ENCODE results near the gene ATF6.

Gene ATF6

DNA sequence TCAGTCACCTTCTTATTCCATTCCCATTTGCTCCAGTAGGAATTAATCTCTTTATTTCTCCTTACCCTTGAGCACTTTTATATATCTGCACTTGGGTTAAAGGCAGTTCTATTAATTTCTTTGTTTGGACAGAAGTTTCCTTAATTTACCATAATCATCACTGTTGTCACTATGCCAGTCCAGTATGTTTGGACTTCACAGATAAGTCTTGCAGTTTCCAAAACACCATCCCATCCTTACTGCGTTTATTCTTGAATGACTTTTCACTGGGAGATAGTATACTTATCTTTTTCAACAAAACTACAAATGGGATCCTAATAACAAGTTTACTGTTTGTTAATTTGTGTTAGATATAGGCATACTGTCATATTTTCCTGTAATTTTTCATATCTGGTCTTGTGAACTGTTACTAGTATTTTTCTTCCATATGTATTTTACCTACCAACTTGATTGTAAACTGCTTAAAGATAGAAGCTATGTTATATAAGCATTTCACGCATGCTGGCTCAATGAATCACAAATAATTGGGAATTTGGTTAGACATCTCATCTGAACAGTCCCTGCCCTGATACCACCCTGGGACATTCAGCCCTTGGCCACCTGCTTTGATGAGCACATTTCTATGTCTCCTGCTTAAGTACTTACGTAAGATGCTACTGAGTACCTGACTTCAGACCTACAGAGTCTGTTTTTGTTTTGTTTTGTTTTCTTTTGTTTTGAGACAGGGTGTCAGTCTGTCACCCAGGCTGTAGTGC lies 179.4 kb downstream of the ATF6 start:
- DNase-seq = no peak

GRCh38 chr1:161946071-161946987 lies 180.2 kb downstream of the ATF6 start:
- DNase-seq = no peak

- no peak for DNase-seq
These were observed 182.3 kb downstream of the ATF6 start for GRCh38 chr1:161948435-161948834.

GRCh38 chr1:161949548-161949947 lies 183.4 kb downstream of the ATF6 start:
- no peak for DNase-seq

GRCh38 chr1:161950377-161950776 lies 184.3 kb downstream of the ATF6 start:
- no peak for DNase-seq

DNA sequence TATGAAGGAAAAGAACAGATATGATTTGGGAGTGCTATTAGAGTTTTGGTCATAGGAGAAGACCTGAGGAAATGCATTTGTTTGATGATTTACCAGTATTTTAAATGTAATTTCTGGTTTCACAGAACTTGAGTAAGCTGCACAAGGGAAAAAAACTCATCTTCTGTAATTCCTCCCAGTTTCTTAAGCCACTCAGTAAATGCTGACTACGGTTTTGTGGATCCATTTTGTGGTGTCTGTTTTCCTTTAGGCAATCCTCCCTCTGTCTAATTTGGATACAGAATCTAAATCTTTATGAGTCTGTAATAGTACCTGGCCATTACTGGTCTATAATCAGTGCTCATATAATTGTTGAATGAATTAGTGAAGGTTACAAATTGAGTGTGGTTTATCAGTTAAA lies 185.5 kb downstream of the ATF6 start:
- DNase-seq = no peak

DNA sequence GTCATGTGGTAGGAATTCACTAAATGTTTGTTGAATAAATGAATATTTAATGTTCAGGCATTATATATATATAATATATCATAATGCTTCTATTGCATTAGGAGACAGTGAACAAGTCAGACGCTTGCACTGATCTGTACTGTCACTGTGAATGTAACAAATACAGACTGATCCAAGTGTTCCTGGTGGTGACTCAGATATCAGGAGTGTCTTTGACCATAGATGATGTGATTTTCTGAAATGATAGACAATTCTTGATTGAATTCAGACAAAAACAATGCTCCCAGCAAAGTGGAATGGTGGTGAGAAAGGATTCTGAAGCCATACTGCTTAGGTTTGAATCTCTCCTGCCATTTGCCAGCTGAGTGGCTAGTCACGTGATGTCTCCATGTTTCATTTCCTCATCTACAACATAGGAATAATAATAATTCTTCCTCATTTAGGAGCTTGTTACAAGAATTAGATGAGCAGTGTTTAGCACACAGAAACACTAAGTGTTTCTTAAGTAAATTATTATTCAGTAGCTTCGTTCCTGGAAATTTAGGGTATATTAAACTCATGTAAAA lies 186.6 kb downstream of the ATF6 start:
- DNase-seq = no peak

DNA sequence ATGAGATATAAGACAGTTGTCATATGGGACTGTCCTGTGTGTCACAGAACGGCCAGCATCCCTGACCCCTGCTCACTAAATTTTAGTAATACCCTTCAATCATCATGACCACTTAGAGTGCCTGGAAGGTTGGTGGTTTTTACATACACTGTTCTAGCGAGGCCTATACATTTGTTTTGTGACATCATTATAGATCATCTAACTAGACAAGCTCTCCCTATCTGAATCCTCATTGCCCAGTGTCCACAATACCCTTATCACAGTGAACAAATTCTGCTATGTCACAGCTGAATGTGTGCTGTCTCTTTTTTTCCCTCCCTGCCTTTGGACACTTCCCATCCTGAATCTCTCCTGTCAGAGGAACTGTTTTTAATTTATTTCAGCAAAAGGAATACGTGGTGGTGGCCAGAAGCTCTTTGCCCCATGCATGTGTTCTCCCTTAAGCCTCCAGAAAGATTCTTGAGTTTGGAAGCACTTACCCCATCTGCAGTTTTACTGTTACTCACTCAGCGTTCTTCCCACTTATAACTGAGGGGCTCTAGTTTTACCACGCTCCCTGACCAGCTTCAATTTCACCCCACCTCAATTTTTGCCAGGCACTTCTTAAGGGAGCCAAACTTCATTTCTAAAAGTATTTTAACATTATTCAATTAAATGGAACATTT lies 187.3 kb downstream of the ATF6 start:
- DNase-seq = no peak

DNA sequence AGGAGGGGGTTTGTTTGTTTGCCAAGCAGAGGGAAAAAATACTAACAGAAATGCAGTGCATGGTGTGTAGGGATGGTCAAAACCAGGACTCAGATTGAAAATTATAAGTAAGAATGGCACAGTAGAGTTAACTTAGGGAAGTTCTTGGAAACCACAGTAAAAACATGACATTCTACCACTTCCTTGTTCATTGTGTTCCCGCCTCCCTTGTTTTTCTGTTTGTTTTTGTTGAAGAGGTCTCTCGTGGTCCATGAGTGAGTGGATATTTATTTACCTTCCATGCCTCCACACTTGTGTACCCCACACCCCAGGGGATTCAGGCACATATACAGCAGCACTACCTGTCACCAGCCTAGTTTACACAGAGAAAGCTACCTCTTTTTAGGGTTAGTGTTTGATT lies 187.9 kb downstream of the ATF6 start:
- no peak for DNase-seq

DNA sequence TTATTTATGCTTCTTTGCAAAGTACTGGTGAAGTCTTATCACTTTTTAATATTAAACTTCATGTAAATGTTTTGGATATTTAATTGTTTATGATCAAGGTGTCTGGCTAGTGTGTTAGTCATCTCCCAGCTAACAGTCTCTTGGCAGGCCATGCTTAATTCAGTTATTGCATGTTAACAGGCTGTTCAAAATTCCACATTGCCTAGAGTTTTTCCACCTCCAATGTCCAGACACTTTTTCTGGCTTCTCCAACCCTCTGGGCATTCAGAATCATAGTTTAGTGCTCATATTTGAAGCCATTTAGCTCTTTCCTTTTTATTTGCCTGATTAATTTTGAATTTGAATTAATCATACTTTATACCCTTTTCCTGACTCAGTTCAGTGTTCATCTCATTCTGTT lies 188.3 kb downstream of the ATF6 start:
- no peak for DNase-seq

DNA sequence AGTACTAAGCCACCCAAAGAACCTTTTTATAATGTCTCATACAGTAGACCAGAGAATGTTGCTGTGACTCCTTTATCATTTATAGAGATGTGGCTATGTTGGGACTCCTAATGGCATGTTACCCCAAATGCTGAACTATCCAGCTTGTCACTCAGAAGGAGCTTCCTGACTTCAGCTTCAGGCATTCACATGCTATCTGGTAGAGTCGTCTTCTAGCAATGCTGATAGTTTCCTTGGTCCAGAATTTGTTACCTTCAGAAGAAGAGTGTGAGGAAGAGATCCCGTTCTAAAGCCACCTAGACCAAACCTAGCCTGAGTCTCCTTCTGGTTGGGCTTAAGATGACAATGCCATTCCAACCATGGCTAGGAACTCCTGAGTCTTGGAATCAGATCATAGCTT lies 189.5 kb downstream of the ATF6 start:
- no peak for DNase-seq

DNA sequence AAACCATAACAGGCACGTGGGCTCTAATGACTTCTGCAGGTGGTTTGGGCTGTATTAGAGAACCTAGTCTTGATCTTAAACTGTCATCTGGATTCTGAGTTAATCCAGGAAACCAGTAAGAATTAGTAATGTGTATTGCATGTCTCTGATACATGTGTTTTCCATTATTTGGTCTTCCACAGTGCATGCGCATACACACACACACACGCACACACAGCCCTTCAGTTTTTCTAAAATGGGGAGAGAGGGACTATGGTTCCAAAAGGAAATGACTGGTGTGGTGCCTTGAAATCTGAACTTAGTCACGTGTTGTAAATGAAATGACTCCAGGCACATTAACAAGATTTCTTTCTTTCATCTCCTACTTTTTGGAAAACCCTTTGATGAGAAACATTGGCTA lies 190.0 kb downstream of the ATF6 start:
- DNase-seq = no peak

DNA sequence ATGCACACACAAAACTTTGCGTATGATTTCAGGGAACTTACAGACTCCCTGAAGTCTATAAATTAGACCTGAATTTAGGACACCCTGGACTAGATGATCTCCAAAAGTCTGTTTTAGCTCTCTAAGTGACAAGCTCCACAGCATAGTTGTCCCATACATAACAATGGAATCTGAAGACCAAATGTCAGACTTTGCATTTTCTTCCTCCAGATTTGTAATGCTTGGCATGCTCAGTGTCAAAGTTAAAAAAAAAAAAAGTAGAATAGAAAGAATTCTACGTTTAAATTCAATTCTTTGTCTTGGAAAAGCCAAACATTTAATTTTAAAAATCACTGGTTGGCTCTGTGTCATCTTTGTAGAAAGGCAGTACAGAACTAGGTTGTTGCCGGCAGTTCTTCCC lies 190.8 kb downstream of the ATF6 start:
- no peak for DNase-seq

- DNase-seq = no peak
These were observed 192.3 kb downstream of the ATF6 start for GRCh38 chr1:161958425-161958824.

- no peak for DNase-seq
These were observed 196.2 kb downstream of the ATF6 start for GRCh38 chr1:161962091-161962887.

DNA sequence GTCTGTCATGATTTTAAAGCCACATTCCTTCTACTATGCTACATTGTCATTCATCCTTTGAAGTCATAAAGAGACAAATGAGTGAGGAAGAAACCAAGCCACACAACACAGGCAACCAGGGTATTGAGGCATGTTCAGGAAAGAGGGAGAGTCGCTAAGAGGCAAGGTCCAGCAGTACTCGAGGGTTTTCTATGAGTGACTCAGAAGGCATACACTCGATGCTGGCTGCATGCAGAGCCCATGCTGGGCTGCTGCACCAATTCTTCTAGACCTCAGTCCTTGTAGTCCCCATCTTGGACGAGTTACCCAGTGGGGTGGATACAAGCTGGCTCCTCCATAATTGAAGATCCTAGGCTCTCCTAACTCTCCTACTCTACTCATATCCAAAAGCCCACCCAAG lies 199.9 kb downstream of the ATF6 start:
- DNase-seq = no peak

GRCh38 chr1:161970036-161970435 lies 203.9 kb downstream of the ATF6 start:
- DNase-seq = no peak

GRCh38 chr1:161970633-161971032 lies 204.5 kb downstream of the ATF6 start:
- no peak for DNase-seq

DNA sequence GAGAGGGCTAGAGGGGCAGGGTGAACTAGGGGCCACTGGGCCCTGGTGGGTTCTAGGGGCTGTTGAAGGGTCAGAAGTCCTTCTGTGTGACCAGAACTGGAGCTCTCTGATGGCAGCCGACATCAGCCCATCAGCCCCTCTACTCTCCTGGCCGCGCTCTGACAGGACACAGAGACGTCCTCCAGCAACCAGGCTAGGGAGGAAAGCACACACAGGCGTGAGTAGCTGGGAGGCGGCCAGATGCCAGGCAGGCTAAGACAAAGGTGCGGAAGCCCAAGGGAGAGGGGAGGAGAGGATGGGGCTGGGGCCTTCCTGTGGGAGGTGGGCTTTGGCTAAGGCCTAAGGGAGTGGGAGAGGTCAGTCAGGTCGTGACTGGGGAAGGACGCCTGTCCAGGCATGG lies 206.7 kb downstream of the ATF6 start:
- no peak for DNase-seq

DNA sequence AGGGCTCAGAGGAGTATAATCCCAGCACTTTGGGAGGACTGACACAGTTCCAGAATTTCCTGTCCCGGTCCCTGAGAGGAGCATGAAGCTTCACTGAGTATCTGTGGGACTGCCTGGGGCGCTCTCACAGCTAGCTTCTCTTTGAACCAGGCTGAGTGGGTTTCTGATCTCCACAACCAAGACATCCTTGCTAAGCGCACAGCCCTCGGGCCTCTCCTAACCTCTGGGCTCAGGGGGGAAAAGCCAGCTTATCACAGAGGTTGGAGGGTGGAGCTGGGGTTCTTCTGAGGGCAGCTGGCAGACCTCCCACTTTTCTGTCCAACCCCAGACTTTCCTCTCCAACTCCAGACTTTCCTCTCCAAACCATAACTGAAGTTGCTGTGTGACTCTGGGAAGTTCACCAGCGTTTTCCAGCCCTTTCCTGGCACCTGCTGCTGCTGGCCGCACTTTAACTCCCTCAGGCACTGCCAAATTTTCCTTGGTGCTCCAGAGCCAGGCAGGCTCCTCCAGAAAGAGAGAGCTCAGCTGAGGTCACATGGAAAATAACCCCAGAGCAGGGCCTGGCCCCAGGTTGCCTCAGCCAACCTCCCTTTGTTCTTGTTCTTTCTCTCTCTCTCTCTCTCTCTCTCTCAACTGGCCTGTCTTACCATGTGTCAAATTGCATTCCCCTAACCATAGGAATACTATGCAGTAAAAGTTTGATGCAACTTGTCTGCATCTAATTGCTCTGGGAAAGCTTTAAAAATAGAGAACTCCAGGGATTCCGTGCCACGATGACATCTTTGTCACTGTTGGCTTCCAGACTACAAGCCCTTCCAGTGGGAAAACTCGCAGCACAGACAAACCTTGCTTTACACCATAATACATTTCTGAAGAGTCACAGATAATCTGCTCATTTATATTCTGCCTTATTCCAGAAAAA lies 208.1 kb downstream of the ATF6 start:
- DNase-seq = no peak

All from CD4-positive, alpha-beta T cell treated with Interferon gamma for 1 hour (primary cell).